DMS53 treated with DMSO at 0.1 percent for 48 hours (cell line): Measurements from ENCODE around the gene PSMD11.
A peak's percentile ranks its signal among the peaks of the same experiment; 100 is the strongest.
"Not testable (repeated sequence)": the region's sequence is repeated elsewhere in the genome, so short reads cannot be mapped to it uniquely, and the experiment has no call there.

Experiments
- DNase-seq: peaks from one replicate; lab custom pipeline; 2025; ENCODE audit not compliant: unreplicated experiment; lab: John Stamatoyannopoulos, UW

PSMD11 gene

DNA sequence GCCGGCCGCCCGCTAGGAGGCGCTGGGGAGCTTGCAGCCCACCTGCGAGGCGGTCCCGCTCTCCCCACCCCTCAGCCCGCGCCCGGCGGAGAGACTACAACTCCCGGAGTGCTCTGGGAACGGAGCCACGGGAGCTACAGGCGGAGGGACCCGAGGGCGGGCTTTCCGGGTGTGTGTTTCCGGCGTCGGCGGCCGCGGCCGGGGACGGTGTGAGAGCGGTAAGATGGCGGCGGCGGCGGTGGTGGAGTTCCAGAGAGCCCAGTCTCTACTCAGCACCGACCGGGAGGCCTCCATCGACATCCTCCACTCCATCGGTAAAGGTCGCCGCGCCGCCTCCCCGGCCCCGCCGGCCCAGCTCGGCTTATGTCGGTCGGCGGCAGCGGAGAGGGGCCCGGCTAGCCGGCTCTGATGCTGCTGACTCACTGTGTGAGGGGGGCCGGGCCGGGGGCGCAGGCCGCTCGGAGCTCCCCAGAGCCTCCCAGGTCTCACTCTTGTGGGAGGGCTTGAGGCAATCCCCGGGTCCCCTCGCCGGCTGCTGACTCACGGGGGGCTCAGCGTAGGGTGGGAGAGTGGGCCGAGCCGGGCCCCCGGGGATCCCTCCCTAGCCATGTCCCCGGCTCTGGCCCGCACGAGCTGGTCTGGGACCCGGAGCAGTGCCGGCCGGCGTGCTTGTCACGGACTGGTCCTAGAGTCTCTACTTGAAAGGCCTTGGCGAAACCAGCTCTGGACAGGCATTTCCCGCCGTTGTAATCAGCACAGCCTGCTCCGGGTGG, at the start of gene PSMD11:
Gene PSMD11, plus strand, starts transcription at position 210 of the 773 bp plus-strand sequence. Its CDS starts 14 bp downstream, at position 224.
- peak; percentile 81 for DNase-seq

DNA sequence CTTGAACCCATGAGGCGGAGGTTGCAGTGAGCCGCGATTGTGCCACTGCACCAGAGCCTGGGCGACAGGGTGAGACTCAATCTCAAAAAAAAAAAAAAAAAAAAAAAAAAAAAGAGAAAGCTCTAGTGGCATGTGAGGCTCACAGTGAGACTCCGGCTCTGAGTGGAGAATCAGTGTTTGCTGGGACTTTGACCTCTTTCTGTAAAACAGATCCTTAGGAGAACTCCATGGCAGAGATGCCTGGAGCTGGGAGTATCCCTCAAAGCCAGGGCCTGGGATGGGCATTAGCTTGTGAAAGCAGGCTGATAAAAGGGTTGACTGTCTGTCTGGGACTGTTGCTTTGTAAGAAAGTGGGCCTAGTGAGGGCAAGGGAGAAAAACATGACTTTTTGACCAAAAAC, 48.0 kb upstream of the PSMD11 start:
- no peak for DNase-seq

DNA sequence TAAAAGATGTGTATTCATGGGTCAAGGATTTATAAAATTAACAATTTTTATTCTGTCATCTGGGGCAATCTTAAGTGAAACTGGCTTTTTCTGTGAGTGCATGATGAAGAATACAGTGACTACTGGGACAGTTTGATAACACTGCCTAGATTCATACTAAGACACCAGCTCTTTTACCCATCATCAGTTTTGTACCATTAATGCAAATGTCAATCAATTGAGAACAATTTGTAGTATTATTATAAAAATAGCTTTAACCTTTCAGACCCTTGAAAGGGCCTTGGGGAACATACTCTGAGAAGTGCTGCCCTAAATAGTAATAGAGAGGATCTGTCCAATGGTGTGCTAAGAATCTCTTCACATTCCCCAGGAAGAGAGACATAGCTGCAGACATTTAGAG, 45.4 kb upstream of the PSMD11 start:
- DNase-seq, result no peak

DNA sequence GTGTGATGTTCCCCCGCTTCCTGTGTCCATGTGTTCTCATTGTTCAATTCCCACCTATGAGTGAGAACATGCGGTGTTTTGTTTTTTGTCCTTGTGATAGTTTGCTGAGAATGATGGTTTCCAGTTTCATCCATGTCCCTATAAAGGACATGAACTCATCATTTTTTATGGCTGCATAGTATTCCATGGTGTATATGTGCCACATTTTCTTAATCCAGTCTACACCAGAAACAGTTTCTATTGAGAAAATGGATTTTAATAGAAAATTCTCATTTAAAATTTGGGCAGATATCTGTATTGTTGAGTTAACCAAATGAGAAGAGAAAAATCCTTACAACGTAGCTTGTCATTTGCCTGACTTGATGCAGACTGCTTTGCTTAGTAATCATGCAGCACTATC, 34.2 kb upstream of the PSMD11 start:
- DNase-seq, result not testable (repeated sequence)

DNA sequence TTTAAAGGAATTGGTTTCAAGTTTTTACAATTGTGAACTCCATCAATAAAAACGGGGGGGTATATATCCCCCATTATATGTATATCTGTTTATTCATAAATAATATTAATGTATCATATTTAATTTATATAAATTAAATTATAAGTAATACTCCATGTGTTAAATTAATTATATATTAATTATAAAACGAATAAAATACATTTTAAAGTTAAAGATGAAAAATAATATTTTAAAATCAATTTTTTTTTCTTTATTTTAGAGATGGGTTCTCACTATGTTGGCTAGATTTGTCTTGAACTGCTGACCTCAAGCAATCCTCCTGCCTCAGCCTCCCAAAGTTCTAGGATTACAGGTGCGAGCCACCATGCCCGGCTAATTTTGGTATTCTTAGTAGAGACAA, 17.4 kb upstream of the PSMD11 start:
- DNase-seq, result no peak

DNA sequence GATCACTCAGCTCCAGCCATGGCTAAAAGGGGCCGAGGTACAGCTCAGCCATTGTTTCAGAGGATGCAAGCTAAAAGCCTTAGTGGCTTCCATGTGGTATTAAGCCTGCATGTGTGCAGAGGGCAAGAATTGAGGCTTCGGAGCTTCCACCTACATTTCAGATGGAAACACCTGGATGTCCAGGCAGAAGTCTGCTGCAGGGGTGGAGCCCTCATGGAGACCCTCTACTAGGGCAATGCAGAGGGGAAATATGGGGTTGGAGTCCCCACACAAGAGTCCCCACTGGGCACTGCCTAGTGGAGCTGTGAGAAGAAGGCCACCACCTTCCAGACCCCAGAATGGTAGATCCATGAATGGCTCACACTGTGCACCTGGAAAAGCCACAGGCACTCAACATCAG, 14.7 kb upstream of the PSMD11 start:
- DNase-seq, result no peak

DNA sequence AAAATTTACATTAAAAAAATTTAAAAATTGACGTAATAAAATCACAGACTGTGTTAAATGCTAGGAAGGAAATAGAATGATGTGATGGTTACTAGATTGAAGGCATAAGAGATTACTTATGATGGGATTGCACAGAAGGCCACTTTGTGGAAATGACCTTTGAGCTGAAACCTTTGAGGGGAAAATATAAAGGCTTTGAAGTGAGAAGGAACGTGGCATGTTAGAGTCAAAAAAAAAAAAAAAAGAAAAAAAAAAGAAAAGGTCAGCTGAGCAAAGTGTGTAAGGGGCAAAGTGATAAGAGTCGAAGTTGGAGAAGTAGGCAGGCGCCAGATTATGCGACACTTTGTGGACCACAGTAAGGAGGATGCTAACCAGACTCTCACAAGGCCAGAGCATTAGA, 3.6 kb upstream of the PSMD11 start:
- no peak for DNase-seq

DNA sequence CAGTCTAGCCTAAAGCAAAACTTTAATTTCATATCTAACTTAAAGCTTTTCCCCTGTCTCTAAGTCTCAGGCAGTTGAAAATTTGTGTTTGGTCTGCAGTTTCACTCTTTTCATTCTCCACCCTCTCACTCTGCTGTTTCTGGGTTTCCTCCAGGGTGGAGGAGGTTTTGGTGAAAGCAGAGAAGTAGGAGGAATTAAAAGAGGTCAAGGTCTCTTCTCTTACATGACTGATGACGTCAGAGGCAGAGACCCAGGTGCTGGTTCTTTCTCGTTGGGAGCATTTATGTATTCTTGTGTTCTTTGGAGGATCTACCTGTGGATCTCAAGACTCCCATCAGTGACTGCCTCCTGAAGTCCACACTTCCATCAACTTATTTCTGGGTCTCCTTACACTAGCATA, 2.4 kb upstream of the PSMD11 start:
- no peak for DNase-seq

DNA sequence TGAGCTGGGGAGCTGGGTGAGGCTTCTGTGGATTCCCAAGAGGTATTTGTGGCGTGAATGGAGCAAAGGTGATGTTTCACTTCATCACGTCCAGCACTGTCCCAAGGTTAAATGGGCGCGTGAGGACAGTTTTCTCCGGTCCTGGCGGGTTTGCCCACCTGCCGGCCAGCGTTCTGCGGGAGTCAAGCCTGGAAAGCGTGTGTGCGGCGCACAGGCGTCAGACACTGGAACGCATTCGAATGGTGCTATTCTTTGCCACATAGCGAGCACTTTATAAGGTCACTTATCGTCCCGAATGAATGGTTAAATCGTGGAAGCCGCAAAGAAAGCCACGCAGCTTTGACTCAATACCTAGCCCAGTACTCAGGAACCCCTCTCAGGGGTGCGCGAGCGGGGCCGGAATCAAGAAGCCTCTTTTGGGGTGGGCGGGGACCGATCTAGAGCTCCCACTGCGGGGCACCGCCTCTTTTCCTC, 446 bp upstream of the PSMD11 start:
- DNase-seq, result no peak

DNA sequence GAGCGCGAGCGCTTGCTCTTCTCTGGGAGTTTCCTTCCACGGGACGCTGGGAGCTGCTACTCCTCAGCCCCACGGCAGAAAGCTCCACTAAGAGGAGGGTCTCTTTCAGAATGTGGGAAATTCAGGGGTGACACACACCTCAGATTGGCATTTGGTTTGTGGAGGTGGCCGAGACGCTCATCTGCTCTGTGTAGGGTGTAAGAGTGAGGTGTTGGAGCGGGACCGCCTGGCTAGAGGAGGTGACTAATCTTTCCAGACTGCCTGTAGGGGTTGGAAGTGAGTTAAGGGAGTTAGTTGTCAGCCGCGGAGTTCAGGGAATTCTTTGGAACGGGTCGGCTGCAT, 735 bp downstream of the PSMD11 start:
- DNase-seq, result no peak

DNA sequence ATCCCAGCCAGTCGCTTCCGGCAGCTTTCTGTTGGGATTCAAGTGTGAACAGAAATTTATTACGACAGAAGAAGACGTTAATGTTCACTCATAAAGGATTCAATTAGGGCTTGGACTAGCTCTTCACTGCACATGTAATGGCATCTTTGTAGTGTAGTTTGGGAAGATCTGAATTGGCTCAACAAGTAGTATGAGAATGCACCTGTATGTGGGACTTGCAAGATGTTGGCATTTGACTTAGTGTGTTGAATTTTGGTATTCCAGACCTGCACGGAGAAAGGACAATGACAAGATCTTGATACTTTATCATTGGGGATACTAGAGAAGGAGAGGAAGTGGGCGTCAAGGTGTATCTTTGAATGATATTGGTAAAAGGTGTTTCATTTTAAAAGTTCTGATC, 1.2 kb downstream of the PSMD11 start:
- no peak for DNase-seq

DNA sequence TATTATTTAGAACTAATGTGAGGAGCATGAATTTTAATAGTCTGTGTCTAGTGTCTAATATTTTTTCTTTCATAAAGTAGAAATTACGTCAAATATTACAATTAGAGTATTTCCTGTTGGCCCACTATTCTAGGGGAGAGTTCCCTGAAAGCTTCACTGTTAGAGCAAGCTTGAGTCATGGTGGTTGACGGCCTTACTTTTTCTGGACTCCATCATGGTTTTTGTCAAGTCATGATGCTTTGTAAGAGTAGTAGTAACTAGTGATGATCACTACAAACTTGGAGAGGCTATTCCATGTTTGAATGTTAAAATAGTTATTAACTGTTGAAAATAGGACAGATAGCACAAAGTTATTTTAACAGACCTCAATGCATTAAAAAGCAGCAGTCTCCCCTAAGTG, 1.7 kb downstream of the PSMD11 start:
- no peak for DNase-seq

DNA sequence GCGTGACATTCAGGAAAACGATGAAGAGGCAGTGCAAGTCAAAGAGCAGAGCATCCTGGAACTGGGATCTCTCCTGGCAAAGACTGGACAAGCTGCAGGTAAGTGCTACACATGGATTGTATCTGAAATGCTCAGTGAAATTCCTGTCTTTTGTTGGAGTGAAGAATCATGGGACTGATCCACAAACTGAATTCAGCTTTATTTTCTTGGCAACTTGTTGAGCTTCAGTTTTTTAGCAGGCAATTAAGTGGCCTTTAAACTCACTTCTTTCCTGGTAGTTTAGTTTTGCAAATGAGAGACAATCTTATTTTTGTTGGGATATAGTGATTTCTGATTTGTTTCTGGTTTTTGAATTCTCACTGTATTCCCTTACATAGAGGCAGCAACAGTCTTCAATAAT, 2.6 kb downstream of the PSMD11 start:
- no peak for DNase-seq

DNA sequence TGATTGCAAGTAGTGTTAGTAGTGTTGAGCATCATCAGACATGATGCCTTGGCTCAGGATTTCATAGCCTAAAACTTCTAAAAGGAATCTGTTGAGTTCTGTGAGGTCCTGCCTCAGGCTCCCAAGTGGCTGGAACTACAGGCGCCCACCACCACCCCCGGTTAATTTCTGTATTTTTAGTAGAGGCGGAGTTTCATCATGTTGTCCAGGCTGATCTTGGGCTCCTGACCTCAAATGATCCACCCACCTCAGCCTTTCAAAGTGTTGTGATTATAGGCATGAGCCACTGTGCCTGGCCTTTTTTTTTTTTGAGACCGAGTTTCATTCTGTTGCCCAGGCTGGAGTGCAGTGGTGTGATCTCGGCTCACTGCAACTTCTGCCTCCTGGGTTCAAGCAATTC, 5.7 kb downstream of the PSMD11 start:
- DNase-seq, result no peak

DNA sequence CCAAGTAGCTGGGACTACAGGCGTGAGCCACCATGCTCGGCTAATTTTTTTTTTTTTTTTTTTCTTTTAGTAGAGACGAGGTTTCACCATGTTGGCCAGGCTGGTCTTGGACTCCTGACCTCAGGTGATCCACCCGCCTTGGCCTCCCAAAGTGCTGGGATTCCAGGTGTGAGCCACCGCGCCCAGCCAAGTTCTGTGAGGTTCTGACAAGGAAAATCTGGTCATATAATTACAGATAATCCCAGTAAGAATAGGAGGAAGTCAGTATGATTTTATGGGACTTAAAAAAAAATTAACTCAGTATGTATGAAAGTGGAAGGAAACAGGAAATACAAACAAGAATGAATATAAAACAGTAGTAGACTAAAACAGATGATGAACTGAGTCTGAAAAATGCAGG, 6.1 kb downstream of the PSMD11 start:
- not testable (repeated sequence) for DNase-seq

DNA sequence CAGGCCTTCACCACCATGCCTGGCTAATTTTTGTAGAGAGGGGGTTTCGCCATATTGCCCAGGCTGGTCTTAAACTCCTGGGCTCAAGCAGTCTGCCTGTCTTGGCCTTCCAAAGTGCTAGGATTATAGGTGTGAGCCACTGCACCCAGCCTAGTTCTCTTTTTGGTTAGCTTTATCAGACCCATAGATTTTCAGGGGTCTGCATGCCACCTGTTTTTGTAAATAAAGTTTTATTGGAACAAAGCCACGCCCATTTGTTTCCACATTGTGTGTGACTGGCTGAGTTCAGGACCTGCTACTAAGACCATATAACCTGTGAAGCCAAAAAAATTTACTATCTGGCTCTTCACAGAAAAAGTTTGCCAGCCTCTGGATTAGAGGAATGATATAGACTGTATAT, 7.6 kb downstream of the PSMD11 start:
- no peak for DNase-seq

DNA sequence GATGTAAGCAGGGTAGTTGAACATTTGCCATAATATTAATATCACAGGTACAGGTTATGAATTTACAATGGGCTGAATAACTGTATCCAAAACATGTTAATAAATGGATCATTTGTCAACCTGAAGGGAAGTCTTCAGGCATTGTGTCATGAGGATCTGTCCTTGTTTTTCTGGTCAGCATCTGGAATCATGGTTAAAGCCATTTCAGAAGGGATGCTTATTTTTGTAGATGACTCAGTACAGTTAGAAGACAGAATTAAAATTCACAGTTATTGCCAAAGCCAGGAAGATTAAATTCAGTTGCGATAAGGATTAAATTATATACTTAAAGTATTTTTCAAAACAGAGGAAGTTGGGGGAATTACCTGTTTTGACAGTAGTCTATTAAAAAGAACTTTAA, 8.0 kb downstream of the PSMD11 start:
- no peak for DNase-seq

DNA sequence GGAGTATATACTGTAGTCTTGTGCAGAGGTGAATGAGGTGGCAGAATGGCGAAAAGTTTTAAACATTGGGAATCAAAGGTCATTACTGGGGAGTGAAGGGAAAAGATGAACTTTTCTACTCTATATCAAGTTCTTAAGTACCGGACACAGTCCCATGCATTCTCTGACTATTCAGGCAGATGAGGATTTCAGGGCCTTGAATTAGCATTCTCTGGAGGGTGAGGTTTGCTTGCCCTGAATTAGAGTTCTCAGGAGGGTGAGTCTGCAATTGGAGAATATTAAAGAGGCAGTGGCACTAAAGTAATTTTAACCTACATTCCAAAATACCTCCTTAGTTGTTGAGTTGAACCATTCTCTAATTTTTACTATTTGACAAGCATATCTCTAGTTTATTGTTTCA, 9.1 kb downstream of the PSMD11 start:
- no peak for DNase-seq

DNA sequence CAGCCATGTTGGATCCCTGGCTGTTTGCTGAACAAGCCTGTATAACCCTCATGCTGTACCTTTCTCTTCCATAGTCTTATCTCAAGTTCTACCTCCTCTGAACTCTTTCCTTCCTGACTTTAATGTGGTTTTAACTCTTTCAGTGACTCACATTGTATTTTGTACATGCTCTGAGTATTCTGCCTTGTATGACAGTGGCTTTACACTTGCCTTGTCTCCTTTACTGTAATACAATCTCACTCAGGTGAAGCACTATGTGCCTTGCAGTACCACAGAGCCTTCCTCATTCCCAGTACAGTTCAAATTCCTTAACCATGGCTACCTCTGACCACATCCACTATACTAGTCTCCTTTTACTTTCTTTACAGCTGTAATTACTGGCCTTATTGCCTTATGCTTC, 14.1 kb downstream of the PSMD11 start:
- no peak for DNase-seq

DNA sequence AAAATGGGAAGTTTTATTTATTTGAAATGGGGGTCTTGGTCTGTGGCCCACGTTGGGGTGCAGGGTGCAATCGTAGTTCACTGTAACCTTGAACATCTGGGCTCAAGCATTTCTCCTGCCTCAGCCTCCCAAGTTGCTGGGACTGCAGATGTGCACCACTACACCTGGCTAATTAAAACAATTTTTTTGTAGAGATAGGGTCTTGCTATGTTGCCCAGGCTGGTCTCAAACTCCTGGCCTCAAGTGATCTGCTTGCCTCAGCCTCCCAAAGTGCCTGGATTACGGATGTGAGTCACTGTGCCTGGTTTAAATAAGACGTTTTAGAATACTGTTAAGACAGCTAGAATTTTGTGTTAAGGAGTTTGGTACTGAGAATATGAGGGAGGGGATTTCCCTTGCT, 15.7 kb downstream of the PSMD11 start:
- no peak for DNase-seq

DNA sequence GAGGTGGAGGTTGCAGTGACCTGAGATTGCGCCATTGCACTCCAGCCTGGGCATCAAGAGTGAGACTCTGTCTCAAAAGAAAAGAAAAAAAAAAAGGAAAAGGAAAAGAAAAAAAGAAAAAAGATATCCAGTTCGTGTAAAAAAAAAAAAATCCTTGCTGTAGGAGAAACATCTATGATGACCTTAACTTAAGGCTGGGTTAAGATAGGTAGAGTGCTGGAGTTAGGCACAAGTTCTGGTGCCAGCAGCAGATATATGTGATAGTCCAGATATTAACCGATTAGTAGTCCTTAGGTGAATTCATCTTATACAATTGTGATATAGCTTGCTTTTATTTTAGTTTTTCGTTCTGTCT, 17.2 kb downstream of the PSMD11 start:
- no peak for DNase-seq

DNA sequence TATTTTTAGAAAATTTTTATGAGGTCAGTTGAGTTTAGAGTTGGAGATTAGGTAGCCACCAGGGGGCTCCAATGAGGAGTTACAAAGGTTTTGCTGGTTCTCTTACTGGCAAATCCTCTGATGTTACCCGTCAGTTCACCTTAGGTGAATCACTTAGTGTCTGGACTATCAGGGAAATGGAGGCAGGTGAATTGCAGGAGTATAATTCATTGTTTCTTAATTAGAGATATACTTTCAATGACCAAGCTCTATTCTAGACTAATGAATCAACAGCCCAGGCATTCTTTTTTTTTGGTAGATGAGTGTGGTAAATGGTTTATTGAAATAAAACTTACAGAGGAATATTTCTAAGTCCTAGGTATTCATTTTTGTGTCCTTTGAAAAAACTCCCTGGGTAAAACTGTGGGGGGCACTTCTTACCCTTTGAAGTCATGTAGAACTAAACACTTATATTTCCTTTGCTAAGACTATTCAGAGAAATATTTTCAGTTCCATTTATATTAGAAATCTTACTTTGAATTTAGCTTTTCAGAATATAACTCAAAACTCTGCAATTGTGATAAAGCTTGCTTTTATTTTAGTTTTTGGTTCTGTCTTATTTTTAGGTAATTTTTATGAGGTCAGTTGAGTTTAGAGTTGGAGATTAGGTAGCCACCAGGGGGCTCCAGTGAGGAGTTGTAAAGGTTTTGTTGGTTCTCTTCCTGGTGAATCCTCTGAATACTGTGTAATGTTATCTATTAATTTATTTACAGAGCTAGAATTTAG, 17.7 kb downstream of the PSMD11 start:
- peak; percentile 23 for DNase-seq

DNA sequence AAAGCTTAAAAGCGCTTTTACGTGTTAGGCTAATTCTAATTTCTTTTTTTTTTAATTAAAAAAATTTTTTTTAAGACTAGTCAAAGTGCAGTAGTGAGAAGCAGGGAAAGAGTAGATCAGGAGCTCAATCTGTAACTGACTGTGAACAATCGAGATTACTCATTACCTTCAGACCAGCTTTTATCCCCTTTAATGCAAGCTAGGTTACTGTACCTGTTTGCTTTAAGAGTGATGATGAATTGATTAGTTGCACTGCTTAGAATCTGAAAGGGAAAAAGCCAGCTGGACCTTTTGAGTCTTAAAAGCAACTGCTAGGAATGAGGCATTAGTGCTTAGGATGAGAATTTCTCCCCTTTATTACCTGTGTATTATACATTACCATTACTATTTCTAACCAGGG, 19.0 kb downstream of the PSMD11 start:
- DNase-seq, result no peak
